GM06990 (cell line): ENCODE data around the gene PLXNA4.

Experiments
- DNase-seq: peaks from one replicate; pipeline ENCODE4 v3.0.0-alpha.2; 2011; ENCODE audit not compliant: insufficient read length; ENCODE audit errors: extremely low read depth
- H3K27me3 ChIP-seq: replicated peaks from 2 replicates; pipeline ENCODE4 v1.6.0; 2011; ENCODE audit warnings: low read length; ENCODE audit not compliant: control insufficient read depth, insufficient read depth
- H3K36me3 ChIP-seq: 2 replicates; pipeline ENCODE4 v1.5.1; 2011; ENCODE audit warnings: low read length; ENCODE audit not compliant: control insufficient read depth, insufficient read depth
- H3K4me3 ChIP-seq: replicated peaks from 2 replicates; pipeline ENCODE4 v1.5.1; 2011; ENCODE audit warnings: low read depth, mild to moderate bottlenecking, control low read depth, low read length
- CTCF ChIP-seq: IDR thresholded peaks from 2 replicates; pipeline ENCODE4 v1.5.1; 2011; ENCODE audit warnings: low read length, control low read depth, mild to moderate bottlenecking, inconsistent platforms; ENCODE audit not compliant: insufficient read depth, poor library complexity, severe bottlenecking

Gene PLXNA4

DNA sequence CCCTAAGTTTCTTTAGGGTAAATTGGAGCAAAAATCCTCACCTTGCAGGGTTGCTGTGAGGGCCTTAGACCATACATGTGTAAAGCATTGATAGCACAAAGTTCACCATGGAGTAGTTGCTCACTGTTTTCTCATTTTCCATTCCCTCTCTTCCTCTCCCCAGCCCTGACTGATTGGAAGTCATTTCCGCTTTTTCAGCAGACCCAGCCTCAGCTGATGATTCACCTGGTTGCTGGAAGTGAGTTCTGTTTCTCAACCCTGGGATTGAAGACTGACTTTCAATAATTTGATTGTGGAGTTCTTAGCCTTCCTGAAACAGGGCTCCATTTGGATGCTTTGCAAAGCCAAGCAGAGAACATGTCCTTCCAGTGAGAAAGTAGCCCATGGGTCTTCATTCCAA lies 107.0 kb downstream of the PLXNA4 start:
- DNase-seq, result no peak
- Histone ChIP-seq H3K4me3 (no peak overlapping the region), H3K27me3 (no peaks in the 10 kb centered on the region; the same call in 1 of the 2 replicates), H3K36me3 (no peaks in the 10 kb centered on the region)
- TF ChIP-seq CTCF, result no peak

DNA sequence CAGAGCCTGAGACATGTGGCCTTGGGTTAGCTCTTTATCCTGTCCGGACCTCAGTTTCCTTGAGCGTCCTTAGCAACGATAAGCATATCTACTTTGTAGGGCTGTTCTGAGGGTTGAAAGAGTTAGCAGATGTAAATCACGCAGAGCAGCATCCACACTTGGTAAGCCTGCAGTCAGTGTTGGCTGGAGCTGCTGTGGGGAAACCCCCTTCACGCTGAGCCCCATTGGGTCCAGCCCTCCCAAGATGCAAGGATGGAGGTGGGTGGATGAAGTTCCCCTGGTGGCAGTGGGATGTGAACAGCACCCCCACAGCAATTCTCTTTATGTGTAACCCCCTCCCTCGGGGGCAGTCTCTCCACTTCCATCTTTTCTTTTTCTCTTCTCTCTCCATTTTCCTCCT lies 109.9 kb downstream of the PLXNA4 start:
- no peak for TF ChIP-seq CTCF
- no peaks in the 10 kb centered on the region for H3K36me3 ChIP-seq
- no peak overlapping the region for H3K4me3 ChIP-seq
- H3K27me3 ChIP-seq, result no peaks in the 10 kb centered on the region
- DNase-seq, result no peak

GRCh38 chr7:132465516-132465915 lies 110.8 kb downstream of the PLXNA4 start:
- no peak for DNase-seq
- no peak for TF ChIP-seq CTCF
- no peaks in the 10 kb centered on the region for H3K36me3 ChIP-seq
- no peak overlapping the region for H3K4me3 ChIP-seq
- H3K27me3 ChIP-seq, result no peaks in the 10 kb centered on the region

DNA sequence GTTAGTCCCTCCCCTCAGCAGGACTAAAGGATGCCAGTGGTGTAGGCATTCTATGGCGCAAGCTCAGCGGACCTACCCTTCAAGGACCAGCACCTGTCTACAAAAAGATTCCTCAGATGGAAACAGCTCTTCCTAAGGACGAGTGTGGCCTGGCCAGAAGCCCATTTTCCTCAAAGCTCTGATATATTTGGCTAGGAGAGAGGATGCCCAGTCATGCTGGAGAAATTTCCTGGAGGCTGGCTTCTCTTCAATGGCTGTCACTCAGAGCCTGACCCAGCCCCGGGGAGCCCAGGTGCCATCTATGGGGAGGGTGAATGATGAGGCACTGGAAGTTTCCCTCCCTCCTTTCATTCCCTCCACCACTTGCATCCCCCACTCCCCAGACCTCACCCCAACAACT lies 111.5 kb downstream of the PLXNA4 start:
- TF ChIP-seq CTCF, result no peak
- DNase-seq, result no peak
- H3K4me3 ChIP-seq, result no peak overlapping the region
- H3K27me3 ChIP-seq, result no peaks in the 10 kb centered on the region
- no peaks in the 10 kb centered on the region for H3K36me3 ChIP-seq

GRCh38 chr7:132463922-132464321 lies 112.3 kb downstream of the PLXNA4 start:
- Histone ChIP-seq H3K4me3 (no peak overlapping the region), H3K27me3 (no peaks in the 10 kb centered on the region), H3K36me3 (no peaks in the 10 kb centered on the region)
- TF ChIP-seq CTCF, result no peak
- no peak for DNase-seq

DNA sequence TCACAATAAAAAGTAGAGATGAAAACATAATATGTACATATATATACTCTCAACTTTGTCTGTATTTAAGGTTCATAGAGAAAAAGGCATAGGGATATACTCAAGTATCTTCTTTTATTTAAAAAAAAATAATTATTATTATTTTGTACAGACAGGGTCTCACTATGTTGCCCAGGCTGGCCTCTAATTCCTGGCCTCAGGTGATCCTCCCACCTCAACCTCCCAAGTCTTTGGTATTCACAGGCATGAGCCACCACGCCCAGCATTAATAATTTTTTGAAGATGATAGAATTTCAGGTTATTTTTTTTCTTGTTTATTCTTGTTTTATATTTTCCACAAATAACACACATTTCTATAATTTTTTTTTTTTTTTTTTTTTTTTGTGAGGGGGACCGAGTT lies 113.8 kb downstream of the PLXNA4 start:
- Histone ChIP-seq H3K27me3 (no peaks in the 10 kb centered on the region), H3K4me3 (no peak overlapping the region), H3K36me3 (no peaks in the 10 kb centered on the region)
- TF ChIP-seq CTCF, result no peak
- no peak for DNase-seq
